H1 (cell line): Measurements from ENCODE around the gene RBM38. TPM values are rescaled to one million over a fixed set of nuclear protein-coding genes. Genes with fewer than 3 reads are reported as not detected.

ENCODE experiments used
- ATF2 ChIP-seq: IDR thresholded peaks from 2 replicates; pipeline ENCODE4 v1.6.1; 2012; ENCODE audit warnings: low read length, inconsistent platforms
- CREB1 ChIP-seq: IDR thresholded peaks from 2 replicates; pipeline ENCODE4 v1.6.1; 2012; ENCODE audit warnings: inconsistent platforms
- EGR1 ChIP-seq: IDR thresholded peaks from 2 replicates; pipeline ENCODE4 v1.6.1; 2011; ENCODE audit warnings: low read depth, low read length, borderline replicate concordance
- MAX ChIP-seq: IDR thresholded peaks from 2 replicates; pipeline ENCODE4 v1.6.1; 2012; ENCODE audit warnings: inconsistent platforms
- RAD21 ChIP-seq, 2 experiments: IDR thresholded peaks in 1 of 2; conservative IDR thresholded peaks in 1 of 2; 2 replicates each; pipeline ENCODE4 v1.6.1; 2011; ENCODE audit warnings: low read depth in 2 of 2, low read length in 2 of 2, improper control_type of control experiment in 1 of 2, inconsistent platforms in 1 of 2, mild to moderate bottlenecking in 1 of 2, moderate library complexity in 1 of 2
- SUZ12 ChIP-seq: fragments of 200-600 bp; sonication (generic); IDR thresholded peaks from 2 replicates; pipeline ENCODE4 v1.6.1; 2012; ENCODE audit warnings: mild to moderate bottlenecking, inconsistent platforms, low read length, moderate library complexity, mixed read lengths
- TEAD4 ChIP-seq: IDR thresholded peaks from 2 replicates; pipeline ENCODE4 v1.6.1; 2012; ENCODE audit warnings: low read depth, low read length, inconsistent platforms, mixed read lengths
- USF2 ChIP-seq: IDR thresholded peaks from 2 replicates; pipeline ENCODE4 v1.6.1; 2011; ENCODE audit warnings: low read length, improper control_type of control experiment
- polyA plus RNA-seq, 7 experiments: library from polyadenylated mRNA; depleted of rRNA in 3 of 7; stranded (reverse) in 5 of 7; unstranded in 2 of 7; fragments of >200 nt in 5 of 7; fragments of 200-250 nt in 2 of 7; gene quantifications; 1 replicate in 5 of 7; 2 replicates in 1 of 7; 4 replicates in 1 of 7; pipeline versions ENCODE4 v1.2.1 to v1.2.3, GENCODE V29; 2011 to 2013; ENCODE audit warnings: missing spikeins in 2 of 7, mixed read lengths in 2 of 7
- total RNA-seq: library from RNA; stranded (reverse); fragmentation: NEBNext Ultra II Directional; extraction: Animal tissue kit (Norgen Biotek cat#: 25700); gene quantifications from 2 replicates; pipeline ENCODE4 v1.2.1, GENCODE V29; 2021

The RBM38 gene
- total and polyA plus RNA-seq, 2 of the 8 experiments (the other 6 are each of a cell fraction or from before 2014, with no cell fraction given), result 57.7 to 109 TPM

GRCh38 chr20:57378646-57379262 lies 12.4 kb upstream of the RBM38 start (continued):
- TF ChIP-seq ATF2, result no peak
- TF ChIP-seq SUZ12, result no peak
- TF ChIP-seq CREB1, result no peak
- TF ChIP-seq RAD21 (IDR thresholded peaks at IDR 0.05 in 1 of 2, conservative IDR thresholded peaks at IDR 0.05 in 1 of 2; ENCODE audit: low read depth in 2 of 2, low read length in 2 of 2), result no peak
- TF ChIP-seq EGR1, result no peak
- TF ChIP-seq MAX, result no peak
- TF ChIP-seq USF2, result no peak
- TF ChIP-seq TEAD4, result no peak
